ENCODE data around the gene PNMA8C.
"Not testable (repeated sequence)": the region's sequence is repeated elsewhere in the genome, so short reads cannot be mapped to it uniquely, and the experiment has no call there.

Gene PNMA8C

GRCh38 chr19:46402725-46403124 is 26.0 kb downstream of the PNMA8C start:
- Histone ChIP-seq H3K9me3 (ENCODE audit: control insufficient read depth, low read length) (no peaks in the 10 kb centered on the region), H3K4me3 (ENCODE audit: extremely low read depth, insufficient read depth, low read length, poor library complexity, severe bottlenecking) (no peak overlapping the region), H3K4me1 (ENCODE audit: control insufficient read depth, insufficient read depth, low read length, poor library complexity, severe bottlenecking) (peaks cover 13% of the 10 kb centered on the region), H3K27ac (ENCODE audit: low read depth, low read length, severe bottlenecking) (no peak overlapping the region), H3K36me3 (ENCODE audit: control insufficient read depth, insufficient read depth, low read length) (no peaks in the 10 kb centered on the region)
- 88 to 92% methylated on average over 7 to 9 of the region's 11 CpGs for WGBS, 2 experiments (ENCODE audit: insufficient coverage in 2 of 2)

GRCh38 chr19:46397801-46398479 is 30.8 kb downstream of the PNMA8C start:
- 93% methylated on average over 9 to 14 of the region's 14 CpGs for WGBS, 2 experiments (ENCODE audit: insufficient coverage in 2 of 2)
- not testable (repeated sequence) for H3K4me1 ChIP-seq (ENCODE audit: control insufficient read depth, insufficient read depth, low read length, poor library complexity, severe bottlenecking); H3K4me3 ChIP-seq (ENCODE audit: extremely low read depth, insufficient read depth, low read length, poor library complexity, severe bottlenecking); H3K27ac ChIP-seq (ENCODE audit: low read depth, low read length, severe bottlenecking); H3K36me3 ChIP-seq (ENCODE audit: control insufficient read depth, insufficient read depth, low read length); H3K9me3 ChIP-seq (ENCODE audit: control insufficient read depth, low read length)

GRCh38 chr19:46394402-46394797 is 34.3 kb downstream of the PNMA8C start:
- peaks cover 2% of the 10 kb centered on the region for H3K9me3 ChIP-seq (ENCODE audit: control insufficient read depth, low read length)
- 91 to 100% methylated on average over 4 of the region's 5 CpGs for WGBS, 2 experiments (ENCODE audit: insufficient coverage in 2 of 2)
- peaks cover 4% of the 10 kb centered on the region for H3K4me1 ChIP-seq (ENCODE audit: control insufficient read depth, insufficient read depth, low read length, poor library complexity, severe bottlenecking)
- H3K4me3 ChIP-seq (ENCODE audit: extremely low read depth, insufficient read depth, low read length, poor library complexity, severe bottlenecking) = no peak overlapping the region
- no peak overlapping the region for H3K27ac ChIP-seq (ENCODE audit: low read depth, low read length, severe bottlenecking)
- peaks cover 27% of the 10 kb centered on the region for H3K36me3 ChIP-seq (ENCODE audit: control insufficient read depth, insufficient read depth, low read length)

GRCh38 chr19:46393456-46394401 is 35.0 kb downstream of the PNMA8C start:
- WGBS, 2 experiments (ENCODE audit: insufficient coverage in 2 of 2) = 84 to 89% methylated on average over 15 to 18 of the region's 21 CpGs
- Histone ChIP-seq H3K9me3 (ENCODE audit: control insufficient read depth, low read length) (peaks cover 3% of the 10 kb centered on the region), H3K4me3 (ENCODE audit: extremely low read depth, insufficient read depth, low read length, poor library complexity, severe bottlenecking) (no peak overlapping the region), H3K27ac (ENCODE audit: low read depth, low read length, severe bottlenecking) (no peak overlapping the region), H3K4me1 (ENCODE audit: control insufficient read depth, insufficient read depth, low read length, poor library complexity, severe bottlenecking) (peaks cover 4% of the 10 kb centered on the region), H3K36me3 (ENCODE audit: control insufficient read depth, insufficient read depth, low read length) (peaks cover 33% of the 10 kb centered on the region)

GRCh38 chr19:46392837-46393236 is 35.9 kb downstream of the PNMA8C start:
- H3K36me3 ChIP-seq (ENCODE audit: control insufficient read depth, insufficient read depth, low read length) = peaks cover 42% of the 10 kb centered on the region
- H3K4me3 ChIP-seq (ENCODE audit: extremely low read depth, insufficient read depth, low read length, poor library complexity, severe bottlenecking) = no peak overlapping the region
- H3K27ac ChIP-seq (ENCODE audit: low read depth, low read length, severe bottlenecking) = peak overlapping the region; percentile 1
- peaks cover 4% of the 10 kb centered on the region for H3K4me1 ChIP-seq (ENCODE audit: control insufficient read depth, insufficient read depth, low read length, poor library complexity, severe bottlenecking)
- H3K9me3 ChIP-seq (ENCODE audit: control insufficient read depth, low read length) = peaks cover 3% of the 10 kb centered on the region
- WGBS, 2 experiments (ENCODE audit: insufficient coverage in 2 of 2) = 91% methylated on average over 4 of the region's 4 CpGs; no CpG with 5 or more reads in 1 of the 2 experiments

GRCh38 chr19:46392252-46392801 is 36.4 kb downstream of the PNMA8C start:
- peaks cover 3% of the 10 kb centered on the region for H3K9me3 ChIP-seq (ENCODE audit: control insufficient read depth, low read length)
- 89 to 91% methylated on average over 17 to 19 of the region's 21 CpGs for WGBS, 2 experiments (ENCODE audit: insufficient coverage in 2 of 2)
- H3K4me1 ChIP-seq (ENCODE audit: control insufficient read depth, insufficient read depth, low read length, poor library complexity, severe bottlenecking) = peaks cover 4% of the 10 kb centered on the region
- no peak overlapping the region for H3K4me3 ChIP-seq (ENCODE audit: extremely low read depth, insufficient read depth, low read length, poor library complexity, severe bottlenecking)
- peak overlapping the region; percentile 1 for H3K27ac ChIP-seq (ENCODE audit: low read depth, low read length, severe bottlenecking)
- H3K36me3 ChIP-seq (ENCODE audit: control insufficient read depth, insufficient read depth, low read length) = peaks cover 47% of the 10 kb centered on the region

GRCh38 chr19:46391296-46392251 is 37.2 kb downstream of the PNMA8C start:
- peaks cover 4% of the 10 kb centered on the region for H3K4me1 ChIP-seq (ENCODE audit: control insufficient read depth, insufficient read depth, low read length, poor library complexity, severe bottlenecking)
- peaks cover 55% of the 10 kb centered on the region for H3K36me3 ChIP-seq (ENCODE audit: control insufficient read depth, insufficient read depth, low read length)
- WGBS, 2 experiments (ENCODE audit: insufficient coverage in 2 of 2) = 95 to 96% methylated on average over 25 to 33 of the region's 33 CpGs
- peaks cover 3% of the 10 kb centered on the region for H3K9me3 ChIP-seq (ENCODE audit: control insufficient read depth, low read length)
- H3K4me3 ChIP-seq (ENCODE audit: extremely low read depth, insufficient read depth, low read length, poor library complexity, severe bottlenecking) = no peak overlapping the region
- peak overlapping the region; percentile 1 for H3K27ac ChIP-seq (ENCODE audit: low read depth, low read length, severe bottlenecking)

- Histone ChIP-seq H3K27ac (ENCODE audit: low read depth, low read length, severe bottlenecking) (no peak overlapping the region), H3K4me3 (ENCODE audit: extremely low read depth, insufficient read depth, low read length, poor library complexity, severe bottlenecking) (no peak overlapping the region), H3K36me3 (ENCODE audit: control insufficient read depth, insufficient read depth, low read length) (peaks cover 62% of the 10 kb centered on the region), H3K4me1 (ENCODE audit: control insufficient read depth, insufficient read depth, low read length, poor library complexity, severe bottlenecking) (peaks cover 4% of the 10 kb centered on the region), H3K9me3 (ENCODE audit: control insufficient read depth, low read length) (peaks cover 3% of the 10 kb centered on the region)
- 96 to 98% methylated on average over 17 to 18 of the region's 18 CpGs for WGBS, 2 experiments (ENCODE audit: insufficient coverage in 2 of 2)
Measured at GRCh38 chr19:46390866-46391265, 37.9 kb downstream of the PNMA8C start.

- Histone ChIP-seq H3K36me3 (ENCODE audit: control insufficient read depth, insufficient read depth, low read length) (peaks cover 67% of the 10 kb centered on the region), H3K27ac (ENCODE audit: low read depth, low read length, severe bottlenecking) (no peak overlapping the region), H3K4me3 (ENCODE audit: extremely low read depth, insufficient read depth, low read length, poor library complexity, severe bottlenecking) (no peak overlapping the region), H3K9me3 (ENCODE audit: control insufficient read depth, low read length) (peaks cover 3% of the 10 kb centered on the region), H3K4me1 (ENCODE audit: control insufficient read depth, insufficient read depth, low read length, poor library complexity, severe bottlenecking) (peaks cover 4% of the 10 kb centered on the region)
- 96 to 100% methylated on average over 8 to 9 of the region's 16 CpGs for WGBS, 2 experiments (ENCODE audit: insufficient coverage in 2 of 2)
Measured at GRCh38 chr19:46390121-46390858, 38.4 kb downstream of the PNMA8C start.

All from mesodermal cell (in vitro differentiated cells).